Measurements from ENCODE around the gene CSRNP3. TPM values are rescaled to one million over a fixed set of nuclear protein-coding genes. Genes with fewer than 3 reads are reported as not detected.

Gene CSRNP3
- polyA plus RNA-seq, 1 donor (not counting 4 experiments of a cell fraction or from before 2014, with no cell fraction given): 0.87 TPM

GRCh38 chr2:165573534-165574461 is 104.3 kb downstream of the CSRNP3 start:
- H3K79me2 ChIP-seq (ENCODE audit: control insufficient read depth, insufficient read depth, low read length): no peaks in the 10 kb centered on the region
- H3K27me3 ChIP-seq (ENCODE audit: control insufficient read depth, extremely low read depth, insufficient read depth, low read length): no peaks in the 10 kb centered on the region
- no peak for DNase-seq (ENCODE audit: low read depth, low spot score)
- FAIRE-seq: peak; percentile 53
- H3K27ac ChIP-seq (ENCODE audit: control insufficient read depth, insufficient read depth, low read length): no peak overlapping the region
- no peaks in the 10 kb centered on the region for H3K9me1 ChIP-seq (ENCODE audit: control insufficient read depth, extremely low read depth, insufficient read depth, low read length)
- H2AFZ ChIP-seq (ENCODE audit: control insufficient read depth, low read length): peak overlapping the region; percentile 87
- dilution Hi-C loops (cut with MboI; ENCODE audit: extremely low pct_ligation_motif_present, low sequenced_read_pairs): no loop called here
- H3K4me3 ChIP-seq (ENCODE audit: control insufficient read depth in 2 of 3, extremely low read depth in 1 of 3, insufficient read depth in 2 of 3, low read depth in 1 of 3, low read length in 3 of 3): peak overlapping the region in 2 of 3 experiments; percentile 5 to 13
- no peaks in the 10 kb centered on the region for H3K4me1 ChIP-seq (ENCODE audit: control insufficient read depth, extremely low read depth, insufficient read depth, low read length)
- H3K36me3 ChIP-seq (ENCODE audit: control insufficient read depth in 2 of 2, extremely low read depth in 1 of 2, insufficient read depth in 2 of 2, low read length in 2 of 2): no peaks in the 10 kb centered on the region
- H4K20me1 ChIP-seq (ENCODE audit: control insufficient read depth, extremely low read depth, insufficient read depth, low read length): no peaks in the 10 kb centered on the region
- TF ChIP-seq EZH2 (IDR thresholded peaks at IDR 0.05; ENCODE audit: low read length): no peak
- TF ChIP-seq, protein P1, sequence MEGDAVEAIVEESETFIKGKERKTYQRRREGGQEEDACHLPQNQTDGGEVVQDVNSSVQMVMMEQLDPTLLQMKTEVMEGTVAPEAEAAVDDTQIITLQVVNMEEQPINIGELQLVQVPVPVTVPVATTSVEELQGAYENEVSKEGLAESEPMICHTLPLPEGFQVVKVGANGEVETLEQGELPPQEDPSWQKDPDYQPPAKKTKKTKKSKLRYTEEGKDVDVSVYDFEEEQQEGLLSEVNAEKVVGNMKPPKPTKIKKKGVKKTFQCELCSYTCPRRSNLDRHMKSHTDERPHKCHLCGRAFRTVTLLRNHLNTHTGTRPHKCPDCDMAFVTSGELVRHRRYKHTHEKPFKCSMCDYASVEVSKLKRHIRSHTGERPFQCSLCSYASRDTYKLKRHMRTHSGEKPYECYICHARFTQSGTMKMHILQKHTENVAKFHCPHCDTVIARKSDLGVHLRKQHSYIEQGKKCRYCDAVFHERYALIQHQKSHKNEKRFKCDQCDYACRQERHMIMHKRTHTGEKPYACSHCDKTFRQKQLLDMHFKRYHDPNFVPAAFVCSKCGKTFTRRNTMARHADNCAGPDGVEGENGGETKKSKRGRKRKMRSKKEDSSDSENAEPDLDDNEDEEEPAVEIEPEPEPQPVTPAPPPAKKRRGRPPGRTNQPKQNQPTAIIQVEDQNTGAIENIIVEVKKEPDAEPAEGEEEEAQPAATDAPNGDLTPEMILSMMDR (optimal IDR thresholded peaks at IDR 0.05 in 1 of 3, IDR thresholded peaks at IDR 0.05 in 1 of 3, conservative IDR thresholded peaks at IDR 0.05 in 1 of 3; ENCODE audit: extremely low read depth in 1 of 3, insufficient read depth in 2 of 3, low read length in 3 of 3): no peak
- no peaks in the 10 kb centered on the region for H3K9me3 ChIP-seq (ENCODE audit: control insufficient read depth, low read depth, low read length)
- no peak overlapping the region for H3K9ac ChIP-seq (ENCODE audit: control insufficient read depth, extremely low read depth, insufficient read depth, low read length)
- peak overlapping the region; percentile 65 for H3K4me2 ChIP-seq (ENCODE audit: control insufficient read depth, extremely low read depth, insufficient read depth, low read depth, low read length)

DNA sequence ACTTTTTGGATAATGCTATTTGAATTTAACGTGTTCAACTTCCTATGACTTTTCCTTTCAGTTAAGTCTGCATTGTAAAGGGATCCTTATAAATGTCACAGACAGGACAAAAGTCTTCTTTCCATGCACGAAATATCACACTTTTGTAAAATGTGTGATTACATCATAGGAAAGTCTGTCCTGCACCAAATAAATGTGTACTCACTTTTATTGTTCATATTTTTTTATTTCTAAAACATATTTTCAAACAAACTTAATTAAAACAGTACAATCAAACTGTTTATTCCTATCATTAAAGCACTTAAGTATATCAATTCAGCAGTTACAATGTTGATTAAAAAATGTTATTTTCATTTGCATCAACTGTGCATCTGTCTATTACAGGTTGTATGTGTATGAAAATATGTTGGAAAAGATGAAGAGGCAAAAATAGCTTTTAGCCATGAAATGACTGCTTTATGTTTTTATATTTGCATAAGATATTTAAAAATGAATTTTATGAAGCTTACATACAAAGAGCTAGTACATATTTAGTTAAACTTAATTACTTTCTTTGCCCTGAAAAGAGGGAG is 105.6 kb downstream of the CSRNP3 start:
- no peaks in the 10 kb centered on the region for H4K20me1 ChIP-seq (ENCODE audit: control insufficient read depth, extremely low read depth, insufficient read depth, low read length)
- no peak overlapping the region for H3K4me3 ChIP-seq (ENCODE audit: control insufficient read depth in 2 of 3, extremely low read depth in 1 of 3, insufficient read depth in 2 of 3, low read depth in 1 of 3, low read length in 3 of 3)
- FAIRE-seq (no peak), DNase-seq (ENCODE audit: low read depth, low spot score) (no peak)
- H2AFZ ChIP-seq (ENCODE audit: control insufficient read depth, low read length): no peak overlapping the region
- no peaks in the 10 kb centered on the region for H3K36me3 ChIP-seq (ENCODE audit: control insufficient read depth in 2 of 2, extremely low read depth in 1 of 2, insufficient read depth in 2 of 2, low read length in 2 of 2)
- H3K9ac ChIP-seq (ENCODE audit: control insufficient read depth, extremely low read depth, insufficient read depth, low read length): no peak overlapping the region
- dilution Hi-C loops (cut with MboI; ENCODE audit: extremely low pct_ligation_motif_present, low sequenced_read_pairs): no loop called here
- no peaks in the 10 kb centered on the region for H3K79me2 ChIP-seq (ENCODE audit: control insufficient read depth, insufficient read depth, low read length)
- H3K27me3 ChIP-seq (ENCODE audit: control insufficient read depth, extremely low read depth, insufficient read depth, low read length): no peaks in the 10 kb centered on the region
- no peak for TF ChIP-seq EZH2 (IDR thresholded peaks at IDR 0.05; ENCODE audit: low read length)
- TF ChIP-seq, protein P1 (optimal IDR thresholded peaks at IDR 0.05 in 1 of 3, IDR thresholded peaks at IDR 0.05 in 1 of 3, conservative IDR thresholded peaks at IDR 0.05 in 1 of 3; ENCODE audit: extremely low read depth in 1 of 3, insufficient read depth in 2 of 3, low read length in 3 of 3): no peak
- H3K9me1 ChIP-seq (ENCODE audit: control insufficient read depth, extremely low read depth, insufficient read depth, low read length): no peaks in the 10 kb centered on the region
- H3K4me2 ChIP-seq (ENCODE audit: control insufficient read depth, extremely low read depth, insufficient read depth, low read depth, low read length): no peak overlapping the region
- H3K9me3 ChIP-seq (ENCODE audit: control insufficient read depth, low read depth, low read length): no peaks in the 10 kb centered on the region
- no peaks in the 10 kb centered on the region for H3K4me1 ChIP-seq (ENCODE audit: control insufficient read depth, extremely low read depth, insufficient read depth, low read length)
- H3K27ac ChIP-seq (ENCODE audit: control insufficient read depth, insufficient read depth, low read length): no peak overlapping the region
